ENCODE results near the gene KIAA1217. TPM values are rescaled to one million over a fixed set of nuclear protein-coding genes. Genes with fewer than 3 reads are reported as not detected.
A peak's percentile ranks its signal among the peaks of the same experiment; 100 is the strongest.

Gene KIAA1217
- total RNA-seq, 1 experiment from 2014 or later = 23.4 TPM

DNA sequence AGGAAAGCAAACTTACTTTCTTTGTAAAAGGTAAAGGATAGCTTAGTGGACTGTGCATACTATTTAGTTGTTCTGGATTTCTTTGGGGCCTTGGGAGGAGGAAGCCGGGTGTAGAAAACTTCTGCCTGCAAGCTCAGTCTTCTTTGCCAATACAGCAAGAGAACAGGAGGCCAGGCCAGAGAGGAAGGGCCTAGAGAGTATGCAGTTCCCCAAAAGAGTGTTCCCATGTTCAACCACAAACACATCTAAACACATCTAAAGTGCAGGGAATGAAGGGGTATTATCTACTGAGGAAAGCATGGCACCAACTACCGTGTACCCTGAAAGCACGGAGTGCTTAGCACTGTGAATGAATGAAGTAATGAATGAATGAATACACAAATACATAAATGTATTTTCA is 11.0 kb downstream of the KIAA1217 start (continued):
- TF ChIP-seq, protein P1, sequence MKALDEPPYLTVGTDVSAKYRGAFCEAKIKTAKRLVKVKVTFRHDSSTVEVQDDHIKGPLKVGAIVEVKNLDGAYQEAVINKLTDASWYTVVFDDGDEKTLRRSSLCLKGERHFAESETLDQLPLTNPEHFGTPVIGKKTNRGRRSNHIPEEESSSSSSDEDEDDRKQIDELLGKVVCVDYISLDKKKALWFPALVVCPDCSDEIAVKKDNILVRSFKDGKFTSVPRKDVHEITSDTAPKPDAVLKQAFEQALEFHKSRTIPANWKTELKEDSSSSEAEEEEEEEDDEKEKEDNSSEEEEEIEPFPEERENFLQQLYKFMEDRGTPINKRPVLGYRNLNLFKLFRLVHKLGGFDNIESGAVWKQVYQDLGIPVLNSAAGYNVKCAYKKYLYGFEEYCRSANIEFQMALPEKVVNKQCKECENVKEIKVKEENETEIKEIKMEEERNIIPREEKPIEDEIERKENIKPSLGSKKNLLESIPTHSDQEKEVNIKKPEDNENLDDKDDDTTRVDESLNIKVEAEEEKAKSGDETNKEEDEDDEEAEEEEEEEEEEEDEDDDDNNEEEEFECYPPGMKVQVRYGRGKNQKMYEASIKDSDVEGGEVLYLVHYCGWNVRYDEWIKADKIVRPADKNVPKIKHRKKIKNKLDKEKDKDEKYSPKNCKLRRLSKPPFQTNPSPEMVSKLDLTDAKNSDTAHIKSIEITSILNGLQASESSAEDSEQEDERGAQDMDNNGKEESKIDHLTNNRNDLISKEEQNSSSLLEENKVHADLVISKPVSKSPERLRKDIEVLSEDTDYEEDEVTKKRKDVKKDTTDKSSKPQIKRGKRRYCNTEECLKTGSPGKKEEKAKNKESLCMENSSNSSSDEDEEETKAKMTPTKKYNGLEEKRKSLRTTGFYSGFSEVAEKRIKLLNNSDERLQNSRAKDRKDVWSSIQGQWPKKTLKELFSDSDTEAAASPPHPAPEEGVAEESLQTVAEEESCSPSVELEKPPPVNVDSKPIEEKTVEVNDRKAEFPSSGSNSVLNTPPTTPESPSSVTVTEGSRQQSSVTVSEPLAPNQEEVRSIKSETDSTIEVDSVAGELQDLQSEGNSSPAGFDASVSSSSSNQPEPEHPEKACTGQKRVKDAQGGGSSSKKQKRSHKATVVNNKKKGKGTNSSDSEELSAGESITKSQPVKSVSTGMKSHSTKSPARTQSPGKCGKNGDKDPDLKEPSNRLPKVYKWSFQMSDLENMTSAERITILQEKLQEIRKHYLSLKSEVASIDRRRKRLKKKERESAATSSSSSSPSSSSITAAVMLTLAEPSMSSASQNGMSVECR (CRISPR knock-in tag; IDR thresholded peaks at IDR 0.05; ENCODE audit: borderline replicate concordance) = no peak

GRCh38 chr10:24223341-24223740 is 14.4 kb downstream of the KIAA1217 start:
- no peak for ATAC-seq
- ChIA-PET CTCF (interaction anchor here (1.2 to 1.5 kb wide), 2 partner anchors 134 to 281 kb away, joined by 3 read pairs; no protein-coding TSS in a partner anchor), POLR2A (no interaction called here)
- TF ChIP-seq, protein P2, sequence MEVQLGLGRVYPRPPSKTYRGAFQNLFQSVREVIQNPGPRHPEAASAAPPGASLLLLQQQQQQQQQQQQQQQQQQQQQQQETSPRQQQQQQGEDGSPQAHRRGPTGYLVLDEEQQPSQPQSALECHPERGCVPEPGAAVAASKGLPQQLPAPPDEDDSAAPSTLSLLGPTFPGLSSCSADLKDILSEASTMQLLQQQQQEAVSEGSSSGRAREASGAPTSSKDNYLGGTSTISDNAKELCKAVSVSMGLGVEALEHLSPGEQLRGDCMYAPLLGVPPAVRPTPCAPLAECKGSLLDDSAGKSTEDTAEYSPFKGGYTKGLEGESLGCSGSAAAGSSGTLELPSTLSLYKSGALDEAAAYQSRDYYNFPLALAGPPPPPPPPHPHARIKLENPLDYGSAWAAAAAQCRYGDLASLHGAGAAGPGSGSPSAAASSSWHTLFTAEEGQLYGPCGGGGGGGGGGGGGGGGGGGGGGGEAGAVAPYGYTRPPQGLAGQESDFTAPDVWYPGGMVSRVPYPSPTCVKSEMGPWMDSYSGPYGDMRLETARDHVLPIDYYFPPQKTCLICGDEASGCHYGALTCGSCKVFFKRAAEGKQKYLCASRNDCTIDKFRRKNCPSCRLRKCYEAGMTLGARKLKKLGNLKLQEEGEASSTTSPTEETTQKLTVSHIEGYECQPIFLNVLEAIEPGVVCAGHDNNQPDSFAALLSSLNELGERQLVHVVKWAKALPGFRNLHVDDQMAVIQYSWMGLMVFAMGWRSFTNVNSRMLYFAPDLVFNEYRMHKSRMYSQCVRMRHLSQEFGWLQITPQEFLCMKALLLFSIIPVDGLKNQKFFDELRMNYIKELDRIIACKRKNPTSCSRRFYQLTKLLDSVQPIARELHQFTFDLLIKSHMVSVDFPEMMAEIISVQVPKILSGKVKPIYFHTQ (CRISPR knock-in tag; IDR thresholded peaks at IDR 0.05) = no peak
- TF ChIP-seq, protein P3, sequence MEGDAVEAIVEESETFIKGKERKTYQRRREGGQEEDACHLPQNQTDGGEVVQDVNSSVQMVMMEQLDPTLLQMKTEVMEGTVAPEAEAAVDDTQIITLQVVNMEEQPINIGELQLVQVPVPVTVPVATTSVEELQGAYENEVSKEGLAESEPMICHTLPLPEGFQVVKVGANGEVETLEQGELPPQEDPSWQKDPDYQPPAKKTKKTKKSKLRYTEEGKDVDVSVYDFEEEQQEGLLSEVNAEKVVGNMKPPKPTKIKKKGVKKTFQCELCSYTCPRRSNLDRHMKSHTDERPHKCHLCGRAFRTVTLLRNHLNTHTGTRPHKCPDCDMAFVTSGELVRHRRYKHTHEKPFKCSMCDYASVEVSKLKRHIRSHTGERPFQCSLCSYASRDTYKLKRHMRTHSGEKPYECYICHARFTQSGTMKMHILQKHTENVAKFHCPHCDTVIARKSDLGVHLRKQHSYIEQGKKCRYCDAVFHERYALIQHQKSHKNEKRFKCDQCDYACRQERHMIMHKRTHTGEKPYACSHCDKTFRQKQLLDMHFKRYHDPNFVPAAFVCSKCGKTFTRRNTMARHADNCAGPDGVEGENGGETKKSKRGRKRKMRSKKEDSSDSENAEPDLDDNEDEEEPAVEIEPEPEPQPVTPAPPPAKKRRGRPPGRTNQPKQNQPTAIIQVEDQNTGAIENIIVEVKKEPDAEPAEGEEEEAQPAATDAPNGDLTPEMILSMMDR (IDR thresholded peaks at IDR 0.05) = no peak
- no peak for TF ChIP-seq ZNF281 (CRISPR knock-in tag; IDR thresholded peaks at IDR 0.05)
- no peak for TF ChIP-seq FOXP1 (CRISPR knock-in tag; IDR thresholded peaks at IDR 0.05; ENCODE audit: borderline replicate concordance)
- no peak for TF ChIP-seq MYBL2 (CRISPR knock-in tag; IDR thresholded peaks at IDR 0.05)
- TF ChIP-seq ZNF138 (CRISPR knock-in tag; conservative IDR thresholded peaks at IDR 0.05) = no peak
- no peak for TF ChIP-seq HMGA2 (CRISPR knock-in tag; IDR thresholded peaks at IDR 0.05)
- no peak for TF ChIP-seq PRDM15 (CRISPR knock-in tag; IDR thresholded peaks at IDR 0.05)
- no peak for TF ChIP-seq E2F5 (CRISPR knock-in tag; IDR thresholded peaks at IDR 0.05)
- TF ChIP-seq SOX15 (CRISPR knock-in tag; IDR thresholded peaks at IDR 0.05) = no peak
- no peak for TF ChIP-seq ZBTB21 (CRISPR knock-in tag; IDR thresholded peaks at IDR 0.05; ENCODE audit: borderline replicate concordance)
- TF ChIP-seq TEAD1 (CRISPR knock-in tag; IDR thresholded peaks at IDR 0.05) = no peak
- Mint-ChIP-seq H3K36me3 (peaks cover 27% of the 10 kb centered on the region), H3K4me3 (no peak overlapping the region), H3K9me3 (peaks cover 2% of the 10 kb centered on the region; the same call in 1 of the 2 replicates), H3K4me1 (peaks cover 34% of the 10 kb centered on the region), H3K27me3 (ENCODE audit: low read depth) (no peaks in the 10 kb centered on the region), H3K27ac (peak overlapping the region; percentile 5; the same call in 1 of the 2 replicates)
- DNase-seq (ENCODE audit: low spot score) = no peak
